Measurements from ENCODE around the gene VIM.
A peak's percentile ranks its signal among the peaks of the same experiment; 100 is the strongest.

Gene VIM

GRCh38 chr10:17233286-17233991, 5.4 kb downstream of the VIM start:
- DNase-seq: no peak
- peak overlapping the region; percentile 99 for H3K4me3 ChIP-seq (ENCODE audit: low read depth, low read length)
- peak overlapping the region; percentile 99 for H3K27ac ChIP-seq
- in situ Hi-C loops (cut with HindIII; ENCODE audit: low pct_ligation_motif_present, low sequenced_read_pairs): loop anchor here (25.0 kb wide), 1 partner anchor 371 kb away; no protein-coding TSS in a partner anchor
- peaks cover 81% of the 10 kb centered on the region for H3K36me3 ChIP-seq (replicated peaks)
- no peaks in the 10 kb centered on the region for H3K27me3 ChIP-seq (replicated peaks)
- peak; percentile 8 for TF ChIP-seq CTCF (IDR thresholded peaks at IDR 0.05; ENCODE audit: low read depth, low read length, missing control alignments)

GRCh38 chr10:17234431-17234945, 6.4 kb downstream of the VIM start:
- no peak for DNase-seq
- Histone ChIP-seq H3K27me3 (replicated peaks) (no peaks in the 10 kb centered on the region), H3K36me3 (replicated peaks) (peaks cover 79% of the 10 kb centered on the region), H3K4me3 (ENCODE audit: low read depth, low read length) (peak overlapping the region; percentile 99), H3K27ac (peak overlapping the region; percentile 99)
- in situ Hi-C loops (cut with HindIII; ENCODE audit: low pct_ligation_motif_present, low sequenced_read_pairs): loop anchor here (25.0 kb wide), 1 partner anchor 372 kb away; no protein-coding TSS in a partner anchor
- no peak for TF ChIP-seq CTCF (IDR thresholded peaks at IDR 0.05; ENCODE audit: low read depth, low read length, missing control alignments)

GRCh38 chr10:17235136-17235535, 7.1 kb downstream of the VIM start:
- TF ChIP-seq CTCF (IDR thresholded peaks at IDR 0.05; ENCODE audit: low read depth, low read length, missing control alignments): peak; percentile 51
- Histone ChIP-seq H3K27ac (peak overlapping the region; percentile 9), H3K27me3 (replicated peaks) (no peaks in the 10 kb centered on the region), H3K36me3 (replicated peaks) (peaks cover 72% of the 10 kb centered on the region), H3K4me3 (ENCODE audit: low read depth, low read length) (peak overlapping the region; percentile 99)
- in situ Hi-C loops (cut with HindIII; ENCODE audit: low pct_ligation_motif_present, low sequenced_read_pairs): loop anchor here (25.0 kb wide), 1 partner anchor 373 kb away; no protein-coding TSS in a partner anchor
- no peak for DNase-seq

- DNase-seq: no peak
- H3K4me3 ChIP-seq (ENCODE audit: low read depth, low read length): no peak overlapping the region
Measured at GRCh38 chr10:17236468-17237148, 8.6 kb downstream of the VIM start.

GRCh38 chr10:17237149-17237527, 9.1 kb downstream of the VIM start:
- H3K27me3 ChIP-seq (replicated peaks): no peaks in the 10 kb centered on the region
- H3K27ac ChIP-seq: no peak overlapping the region
- no peak for TF ChIP-seq CTCF (IDR thresholded peaks at IDR 0.05; ENCODE audit: low read depth, low read length, missing control alignments)
- no peak for DNase-seq
- no peak overlapping the region for H3K4me3 ChIP-seq (ENCODE audit: low read depth, low read length)
- in situ Hi-C loops (cut with HindIII; ENCODE audit: low pct_ligation_motif_present, low sequenced_read_pairs): loop anchor here (25.0 kb wide), 1 partner anchor 375 kb away; no protein-coding TSS in a partner anchor
- H3K36me3 ChIP-seq (replicated peaks): peaks cover 52% of the 10 kb centered on the region

More at GRCh38 chr10:17236468-17237148, 8.6 kb downstream of the VIM start:
- in situ Hi-C loops (cut with HindIII; ENCODE audit: low pct_ligation_motif_present, low sequenced_read_pairs): loop anchor here (25.0 kb wide), 1 partner anchor 374 kb away; no protein-coding TSS in a partner anchor
- H3K27ac ChIP-seq: peak overlapping the region; percentile 1
- no peaks in the 10 kb centered on the region for H3K27me3 ChIP-seq (replicated peaks)
- H3K36me3 ChIP-seq (replicated peaks): peaks cover 57% of the 10 kb centered on the region
- TF ChIP-seq CTCF (IDR thresholded peaks at IDR 0.05; ENCODE audit: low read depth, low read length, missing control alignments): no peak
